Neuronal stem cell (in vitro differentiated cells): ENCODE data around the gene OR1A2. TPM values are rescaled to one million over a fixed set of nuclear protein-coding genes. Genes with fewer than 3 reads are reported as not detected.

ENCODE experiments used
- DNase-seq: peaks from one replicate; pipeline ENCODE4 v3.0.0-alpha.2; 2013; ENCODE audit warnings: low spot score
- H2AFZ ChIP-seq: one replicate; pipeline ENCODE4 v1.6.1; 2013; ENCODE audit warnings: mild to moderate bottlenecking, low read length, inconsistent platforms
- H2AK5ac ChIP-seq: 2 replicates; pipeline ENCODE4 v1.6.1; 2013; ENCODE audit warnings: low read depth, mild to moderate bottlenecking, inconsistent platforms, low read length, moderate library complexity, mixed read lengths
- H2BK120ac ChIP-seq: 2 replicates; pipeline ENCODE4 v1.6.1; 2013; ENCODE audit warnings: low read depth, mild to moderate bottlenecking, inconsistent platforms, low read length, moderate library complexity, mixed read lengths
- H2BK12ac ChIP-seq: one replicate; pipeline ENCODE4 v1.6.1; 2013; ENCODE audit warnings: low read length, inconsistent platforms
- H2BK15ac ChIP-seq: 2 replicates; pipeline ENCODE4 v1.6.1; 2013; ENCODE audit warnings: mild to moderate bottlenecking, low read length, inconsistent platforms, mixed read lengths
- H2BK5ac ChIP-seq: one replicate; pipeline ENCODE4 v1.6.1; 2013; ENCODE audit warnings: inconsistent platforms, mild to moderate bottlenecking, low read length, moderate library complexity
- H3K14ac ChIP-seq: one replicate; pipeline ENCODE4 v1.6.1; 2013; ENCODE audit warnings: low read length, inconsistent platforms
- H3K18ac ChIP-seq: 2 replicates; pipeline ENCODE4 v1.6.1; 2013; ENCODE audit warnings: low read length, inconsistent platforms
- H3K23ac ChIP-seq: 2 replicates; pipeline ENCODE4 v1.6.1; 2013; ENCODE audit warnings: low read depth, mild to moderate bottlenecking, mixed read lengths, low read length, inconsistent platforms; ENCODE audit not compliant: poor library complexity
- H3K27ac ChIP-seq: replicated peaks from 3 replicates; pipeline ENCODE4 v1.5.1; 2013; ENCODE audit warnings: low read length, inconsistent platforms
- H3K27me3 ChIP-seq, 3 experiments: 2 replicates each; pipeline ENCODE4 v1.6.1; 2013; ENCODE audit warnings: low read length in 3 of 3, mild to moderate bottlenecking in 2 of 3, inconsistent platforms in 1 of 3, low read depth in 1 of 3, mixed read lengths in 1 of 3, moderate library complexity in 1 of 3; ENCODE audit not compliant: control insufficient read depth in 3 of 3, insufficient read depth in 3 of 3
- H3K36me3 ChIP-seq, 2 donors: replicated peaks in 1 of 2; 2 replicates each; pipeline ENCODE4 v1.6.1; 2013; ENCODE audit warnings: low read length in 2 of 2; ENCODE audit not compliant: control insufficient read depth in 2 of 2, insufficient read depth in 2 of 2
- H3K4ac ChIP-seq: 2 replicates; pipeline ENCODE4 v1.6.1; 2013; ENCODE audit warnings: inconsistent platforms, mild to moderate bottlenecking, low read length, moderate library complexity
- H3K4me1 ChIP-seq, 2 donors: 1 replicate in 1 of 2; 2 replicates in 1 of 2; pipeline ENCODE4 v1.6.1; 2013; ENCODE audit warnings: low read length in 2 of 2, low read depth in 1 of 2; ENCODE audit not compliant: control insufficient read depth in 2 of 2, insufficient read depth in 1 of 2
- H3K4me2 ChIP-seq: one replicate; pipeline ENCODE4 v1.6.1; 2013; ENCODE audit warnings: mild to moderate bottlenecking, low read length, inconsistent platforms; ENCODE audit not compliant: insufficient read depth, poor library complexity, severe bottlenecking
- H3K4me3 ChIP-seq, 2 donors: 2 replicates each; pipeline ENCODE4 v1.5.1; 2013; ENCODE audit warnings: low read length in 2 of 2, mild to moderate bottlenecking in 2 of 2, inconsistent platforms in 1 of 2, moderate library complexity in 1 of 2
- H3K79me1 ChIP-seq: one replicate; pipeline ENCODE4 v1.6.1; 2013; ENCODE audit warnings: low read depth, mild to moderate bottlenecking, inconsistent platforms, low read length, moderate library complexity
- H3K9ac ChIP-seq: one replicate; pipeline ENCODE4 v1.6.1; 2013; ENCODE audit warnings: mild to moderate bottlenecking, low read depth, low read length, inconsistent platforms; ENCODE audit not compliant: poor library complexity
- H3K9me3 ChIP-seq, 2 donors: replicated peaks in 1 of 2; 2 replicates each; pipeline versions ENCODE3 to v1.6.1; 2013; ENCODE audit warnings: low read length in 2 of 2, mild to moderate bottlenecking in 2 of 2, inconsistent platforms in 1 of 2, low read depth in 1 of 2, mixed read lengths in 1 of 2, moderate library complexity in 1 of 2; ENCODE audit not compliant: control insufficient read depth in 2 of 2, insufficient read depth in 1 of 2
- H4K8ac ChIP-seq: one replicate; pipeline ENCODE4 v1.6.1; 2013; ENCODE audit warnings: low read depth, mild to moderate bottlenecking, inconsistent platforms, low read length, moderate library complexity
- H4K91ac ChIP-seq: one replicate; pipeline ENCODE4 v1.6.1; 2013; ENCODE audit warnings: low read length, low read depth, mild to moderate bottlenecking, inconsistent platforms; ENCODE audit not compliant: poor library complexity
- WGBS, 2 donors: extraction: QIAGEN DNeasy Blood & Tissue Kit; methylation state at CpG; one replicate each; pipeline ENCODE4 v1.1.7; 2013; ENCODE audit warnings: missing lambda C conversion rate in 2 of 2, mixed read lengths in 1 of 2; ENCODE audit not compliant: insufficient read length in 2 of 2, insufficient replicate concordance in 1 of 2; ENCODE audit errors: extremely low coverage in 2 of 2; 5-methylcytosine and 5-hydroxymethylcytosine counted together
- polyA plus RNA-seq, 2 experiments: library from polyadenylated mRNA; stranded (reverse); fragments of 200-250 nt; gene quantifications; one replicate each; pipeline ENCODE4 v1.2.3, GENCODE V29; 2013

The OR1A2 gene, protein sequence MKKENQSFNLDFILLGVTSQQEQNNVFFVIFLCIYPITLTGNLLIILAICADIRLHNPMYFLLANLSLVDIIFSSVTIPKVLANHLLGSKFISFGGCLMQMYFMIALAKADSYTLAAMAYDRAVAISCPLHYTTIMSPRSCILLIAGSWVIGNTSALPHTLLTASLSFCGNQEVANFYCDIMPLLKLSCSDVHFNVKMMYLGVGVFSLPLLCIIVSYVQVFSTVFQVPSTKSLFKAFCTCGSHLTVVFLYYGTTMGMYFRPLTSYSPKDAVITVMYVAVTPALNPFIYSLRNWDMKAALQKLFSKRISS
- polyA plus RNA-seq (2013, experiment 1 of 2), result not detected
- polyA plus RNA-seq (2013, experiment 2 of 2), result not detected

DNA sequence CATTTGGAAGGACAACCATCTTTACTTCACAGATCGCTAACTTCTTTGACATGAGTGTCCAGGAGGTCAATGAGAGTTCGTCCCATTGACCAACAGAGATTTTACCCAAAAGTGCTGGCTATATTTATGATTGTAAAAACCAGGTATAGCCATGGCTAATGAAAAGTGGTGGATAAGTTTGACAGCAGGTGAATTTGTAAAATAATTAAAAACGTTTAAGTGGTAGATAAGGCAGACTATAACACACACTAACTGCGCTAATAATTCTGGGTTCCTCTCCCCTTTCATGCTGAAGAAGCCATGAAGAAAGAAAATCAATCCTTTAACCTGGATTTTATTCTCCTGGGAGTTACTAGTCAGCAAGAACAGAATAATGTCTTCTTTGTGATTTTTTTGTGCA is at the start of gene OR1A2:
OR1A2 (plus strand) TSS at position 301 of the 400 bp plus-strand sequence; CDS start at position 301, 0 bp downstream.
- WGBS, 2 donors, result no CpG with 5 or more reads among the region's 4 CpGs
- H3K18ac ChIP-seq, result no peak within 1 kb of the TSS

DNA sequence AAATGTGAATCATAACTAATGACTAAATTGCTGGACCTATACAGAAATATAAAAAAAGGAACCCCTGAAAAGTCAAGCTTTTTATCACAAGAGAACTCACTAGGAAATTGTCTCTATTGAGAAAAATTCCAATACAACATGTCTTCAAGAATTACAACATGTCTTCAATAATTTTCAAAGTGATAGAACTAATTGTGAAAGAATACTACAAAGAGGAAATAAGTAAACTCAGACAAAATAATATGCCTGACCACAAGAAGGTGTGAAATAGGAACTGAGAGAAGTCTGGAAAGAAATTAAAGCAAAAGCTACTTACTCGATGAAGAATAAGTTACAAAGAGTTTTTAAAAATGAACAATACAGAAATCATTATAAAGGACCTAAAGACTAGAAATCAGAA is 40.1 kb upstream of the OR1A2 start:
- no peak overlapping the region for H4K8ac ChIP-seq
- H3K4me1 ChIP-seq, result no peaks in the 10 kb centered on the region
- no peak overlapping the region for H2AK5ac ChIP-seq
- H3K14ac ChIP-seq, result no peak overlapping the region
- H2BK120ac ChIP-seq, result no peak overlapping the region
- no peak overlapping the region for H3K4me3 ChIP-seq
- no peak overlapping the region for H3K9ac ChIP-seq
- no peak overlapping the region for H3K27ac ChIP-seq
- H3K4me2 ChIP-seq, result no peak overlapping the region
- H2BK12ac ChIP-seq, result no peak overlapping the region
- peaks cover 0 to 6% (median 0%) of the 10 kb centered on the region in 3 experiments for H3K27me3 ChIP-seq
- DNase-seq, result no peak
- no peak overlapping the region for H3K4ac ChIP-seq
- no peak overlapping the region for H4K91ac ChIP-seq
- no peak overlapping the region for H2AFZ ChIP-seq
- no CpG with 5 or more reads among the region's 1 CpG for WGBS, 2 donors
- no peaks in the 10 kb centered on the region for H3K79me1 ChIP-seq
- H2BK15ac ChIP-seq, result no peak overlapping the region
- H3K18ac ChIP-seq, result no peak overlapping the region
- peaks cover 0 to 11% of the 10 kb centered on the region in 2 donors for H3K9me3 ChIP-seq
- peaks cover 0 to 1% of the 10 kb centered on the region in 2 donors for H3K36me3 ChIP-seq
- no peak overlapping the region for H2BK5ac ChIP-seq
- no peak overlapping the region for H3K23ac ChIP-seq

More for the DNA sequence above, at the start of gene OR1A2:
- no peak within 1 kb of the TSS for H4K8ac ChIP-seq
- no peak within 1 kb of the TSS for H3K4me3 ChIP-seq
- H2BK12ac ChIP-seq, result no peak within 1 kb of the TSS
- H3K4me2 ChIP-seq, result no peak within 1 kb of the TSS
- H3K9me3 ChIP-seq, result peaks cover 0 to 3% of the 10 kb centered on the region in 2 donors
- peaks cover 0 to 4% (median 0%) of the 10 kb centered on the region in 3 experiments for H3K27me3 ChIP-seq
- H3K79me1 ChIP-seq, result no peaks in the 10 kb centered on the region
- H3K14ac ChIP-seq, result no peak within 1 kb of the TSS
- no peak for DNase-seq
- no peaks in the 10 kb centered on the region for H3K4me1 ChIP-seq
- no peak within 1 kb of the TSS for H3K9ac ChIP-seq
- no peak within 1 kb of the TSS for H2AFZ ChIP-seq
- no peak within 1 kb of the TSS for H2BK15ac ChIP-seq
- H2AK5ac ChIP-seq, result no peak within 1 kb of the TSS
- H3K27ac ChIP-seq, result no peak within 1 kb of the TSS
- H4K91ac ChIP-seq, result no peak within 1 kb of the TSS
- no peak within 1 kb of the TSS for H2BK120ac ChIP-seq
- no peak within 1 kb of the TSS for H3K4ac ChIP-seq
- no peak within 1 kb of the TSS for H2BK5ac ChIP-seq
- H3K36me3 ChIP-seq, result no peaks in the 10 kb centered on the region
- no peak within 1 kb of the TSS for H3K23ac ChIP-seq

- Histone ChIP-seq H3K4me3 (no peak overlapping the region), H2AFZ (no peak overlapping the region), H2BK5ac (no peak overlapping the region), H2BK15ac (no peak overlapping the region), H3K18ac (no peak overlapping the region), H3K4ac (no peak overlapping the region), H3K4me2 (no peak overlapping the region), H2BK12ac (no peak overlapping the region), H3K9me3 (peaks cover 4 to 9% of the 10 kb centered on the region in 2 donors), H4K8ac (no peak overlapping the region), H3K9ac (no peak overlapping the region), H3K27ac (no peak overlapping the region), H3K36me3 (no peaks in the 10 kb centered on the region), H3K23ac (no peak overlapping the region), H4K91ac (no peak overlapping the region), H3K27me3 (no peaks in the 10 kb centered on the region), H2BK120ac (no peak overlapping the region), H3K14ac (no peak overlapping the region), H2AK5ac (no peak overlapping the region), H3K4me1 (no peaks in the 10 kb centered on the region), H3K79me1 (no peaks in the 10 kb centered on the region)
- no CpG with 5 or more reads among the region's 5 CpGs for WGBS, 2 donors
- no peak for DNase-seq
These were observed 29.7 kb upstream of the OR1A2 start for GRCh38 chr17:3167574-3167973.

DNA sequence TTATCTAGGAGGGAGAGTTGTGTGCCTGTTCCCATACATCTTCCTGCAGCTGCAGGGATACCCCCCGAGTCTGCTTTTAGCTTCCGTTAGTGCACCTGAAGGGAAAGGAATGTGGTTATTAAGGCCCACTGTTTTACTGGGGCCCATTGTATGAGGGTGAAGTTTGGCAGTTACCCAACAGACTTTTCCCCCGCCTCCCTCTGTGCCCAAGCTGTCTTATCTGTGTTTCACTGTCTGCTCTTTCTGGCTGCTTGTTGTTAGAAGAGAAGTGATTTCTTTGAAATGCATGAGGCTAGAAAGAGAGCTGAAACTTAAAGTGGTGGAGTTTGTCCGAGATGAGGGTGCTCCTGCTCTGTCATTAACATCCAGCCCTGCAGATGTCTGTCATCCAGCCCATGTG is 7.4 kb upstream of the OR1A2 start:
- Histone ChIP-seq H3K4me2 (no peak overlapping the region), H3K4ac (no peak overlapping the region), H2AK5ac (no peak overlapping the region), H3K9ac (no peak overlapping the region), H3K9me3 (no peaks in the 10 kb centered on the region), H3K4me3 (no peak overlapping the region), H3K36me3 (no peaks in the 10 kb centered on the region), H3K79me1 (no peaks in the 10 kb centered on the region), H2BK15ac (no peak overlapping the region), H4K8ac (no peak overlapping the region), H3K23ac (no peak overlapping the region), H2AFZ (no peak overlapping the region), H3K27me3 (peaks cover 0 to 3% (median 0%) of the 10 kb centered on the region in 3 experiments), H3K18ac (no peak overlapping the region), H3K27ac (no peak overlapping the region), H2BK120ac (no peak overlapping the region), H4K91ac (no peak overlapping the region), H2BK12ac (no peak overlapping the region), H3K14ac (no peak overlapping the region), H3K4me1 (no peaks in the 10 kb centered on the region), H2BK5ac (no peak overlapping the region)
- WGBS, 2 donors, result no CpG with 5 or more reads among the region's 4 CpGs
- no peak for DNase-seq
